ENCODE results near the gene NFIA.

Gene NFIA

GRCh38 chr1:61374156-61374555, 291.8 kb downstream of the NFIA start:
- no peak for TF ChIP-seq CTCF (IDR thresholded peaks at IDR 0.05; ENCODE audit: control insufficient read depth, insufficient read depth, low read depth, low read length, missing control alignments)
- no peak for DNase-seq (ENCODE audit: low read depth)

GRCh38 chr1:61375082-61375880, 292.9 kb downstream of the NFIA start:
- no peak for TF ChIP-seq CTCF (IDR thresholded peaks at IDR 0.05; ENCODE audit: control insufficient read depth, insufficient read depth, low read depth, low read length, missing control alignments)
- no peak overlapping the region for H3K4me3 ChIP-seq (ENCODE audit: control insufficient read depth, low read depth, low read length)
- no peak for DNase-seq (ENCODE audit: low read depth)

More at GRCh38 chr1:61374156-61374555, 291.8 kb downstream of the NFIA start:
- H3K4me3 ChIP-seq (ENCODE audit: control insufficient read depth, low read depth, low read length): no peak overlapping the region

- DNase-seq (ENCODE audit: low read depth): no peak
- TF ChIP-seq CTCF (IDR thresholded peaks at IDR 0.05; ENCODE audit: control insufficient read depth, insufficient read depth, low read depth, low read length, missing control alignments): no peak
- no peak overlapping the region for H3K4me3 ChIP-seq (ENCODE audit: control insufficient read depth, low read depth, low read length)
Observed at GRCh38 chr1:61376151-61376550, 293.8 kb downstream of the NFIA start.

GRCh38 chr1:61377242-61377958, 295.0 kb downstream of the NFIA start:
- no peak for TF ChIP-seq CTCF (IDR thresholded peaks at IDR 0.05; ENCODE audit: control insufficient read depth, insufficient read depth, low read depth, low read length, missing control alignments)
- DNase-seq (ENCODE audit: low read depth): no peak
- no peak overlapping the region for H3K4me3 ChIP-seq (ENCODE audit: control insufficient read depth, low read depth, low read length)

GRCh38 chr1:61378494-61379180, 296.3 kb downstream of the NFIA start:
- H3K4me3 ChIP-seq (ENCODE audit: control insufficient read depth, low read depth, low read length): no peak overlapping the region
- no peak for TF ChIP-seq CTCF (IDR thresholded peaks at IDR 0.05; ENCODE audit: control insufficient read depth, insufficient read depth, low read depth, low read length, missing control alignments)
- DNase-seq (ENCODE audit: low read depth): no peak

- no peak overlapping the region for H3K4me3 ChIP-seq (ENCODE audit: control insufficient read depth, low read depth, low read length)
- TF ChIP-seq CTCF (IDR thresholded peaks at IDR 0.05; ENCODE audit: control insufficient read depth, insufficient read depth, low read depth, low read length, missing control alignments): no peak
- no peak for DNase-seq (ENCODE audit: low read depth)
Observed at GRCh38 chr1:61379693-61380092, 297.3 kb downstream of the NFIA start.
